Stomach (tissue), 9 donors: ENCODE measurements around the gene PRRT2. TPM values are rescaled to one million over a fixed set of nuclear protein-coding genes. Genes with fewer than 3 reads are reported as not detected.

Experiments used
- DNase-seq, 2 donors: peaks; one replicate each; pipeline versions ENCODE4 v3.0.0 to v3.0.0-alpha.2; 2013 to 2019
- H3K27ac ChIP-seq, 5 donors: fragments of 200-600 bp in 4 of 5; sonication (generic) in 4 of 5; one replicate each; pipeline ENCODE4 v1.5.1; 2013 to 2019; ENCODE audit warnings: mild to moderate bottlenecking in 1 of 5, moderate library complexity in 1 of 5
- H3K27me3 ChIP-seq, 3 donors: fragments of 200-600 bp; sonication (generic); one replicate each; pipeline ENCODE4 v1.5.1; 2017 to 2019; ENCODE audit warnings: mixed run types in 1 of 3
- H3K36me3 ChIP-seq, 4 donors: fragments of 200-600 bp; sonication (generic); 1 replicate in 3 of 4; 2 replicates in 1 of 4; pipeline ENCODE4 v1.5.1; 2016 to 2019
- H3K4me1 ChIP-seq, 4 donors: fragments of 200-600 bp; sonication (generic); one replicate each; pipeline ENCODE4 v1.5.1; 2016 to 2019
- H3K4me3 ChIP-seq, 4 donors: fragments of 200-600 bp; sonication (generic) in 3 of 4; one replicate each; pipeline ENCODE4 v1.5.1; 2016 to 2019; ENCODE audit warnings: mild to moderate bottlenecking in 1 of 4
- H3K9me3 ChIP-seq, 4 donors: fragments of 200-600 bp; sonication (generic); one replicate each; pipeline ENCODE4 v1.5.1; 2016 to 2019
- CTCF ChIP-seq, 7 experiments: fragments of 450-650 bp in 4 of 7; fragments of 200-600 bp in 3 of 7; sonication (generic) in 3 of 7; IDR thresholded peaks; one replicate each; pipeline ENCODE4 v1.5.1; 2016 to 2019; ENCODE audit warnings: antibody characterized with exemption in 7 of 7, control low read depth in 2 of 7, mild to moderate bottlenecking in 1 of 7
- EP300 ChIP-seq: sonication (generic); formaldehyde crosslinking; IDR thresholded peaks from one replicate; pipeline ENCODE4 v1.6.1; 2017; ENCODE audit warnings: antibody characterized with exemption
- POLR2A ChIP-seq, 4 donors: fragments of 450-650 bp; IDR thresholded peaks; one replicate each; pipeline ENCODE4 v1.6.1; 2016; ENCODE audit warnings: antibody characterized with exemption in 4 of 4, control low read depth in 2 of 4, mild to moderate bottlenecking in 1 of 4, moderate library complexity in 1 of 4
- POLR2AphosphoS5 ChIP-seq, 3 donors: sonication (generic); formaldehyde crosslinking; IDR thresholded peaks; one replicate each; pipeline ENCODE4 v1.6.1; 2016; ENCODE audit warnings: antibody characterized with exemption in 3 of 3
- WGBS, 5 donors: extraction: QIAGEN DNeasy Blood & Tissue Kit in 3 of 5; methylation state at CpG; one replicate each; pipeline versions ENCODE4 v1.1.5 to v1.1.7; 2013 to 2018; 5-methylcytosine and 5-hydroxymethylcytosine counted together
- intact Hi-C: fragments of 100-400 bp; cut with DNase I; formaldehyde crosslinking; loops from one replicate; pipeline ENCODE4 v1.15.1; 2023; ENCODE audit warnings: low total_unique reads
- polyA plus RNA-seq, 3 donors: library from polyadenylated mRNA; stranded (reverse); fragments of 200-250 nt; gene quantifications; one replicate each; pipeline ENCODE4 v1.2.3, GENCODE V29; 2013
- total RNA-seq, 5 donors: library from RNA; depleted of rRNA; stranded (reverse); fragments of >200 nt; gene quantifications; one replicate each; pipeline versions ENCODE4 v1.1.0 to v1.2.3, GENCODE V29; 2014 to 2016
- donor health status: healthy with polysubstance abuse.
- donor health status: Bipolar disorder and iron deficiency.
- donor health status: healthy.

Gene PRRT2
- total and polyA plus RNA-seq, 8 donors = 0.62 to 17.4 (median 4.0) TPM; not detected in 3

- peak; percentile 89 to 97 for DNase-seq
- H3K4me3 ChIP-seq = peak overlapping the region; percentile 53 to 71 (median 67)
- peaks cover 15 to 26% (median 22%) of the 10 kb centered on the region in 4 donors for H3K36me3 ChIP-seq
- no peaks in the 10 kb centered on the region for H3K9me3 ChIP-seq
- intact Hi-C loops = loop anchor here (5.0 kb wide), 1 partner anchor 50 kb away; no protein-coding TSS in a partner anchor
- H3K27ac ChIP-seq = peak overlapping the region; percentile 88 to 96 (median 94)
- peaks cover 0 to 11% (median 0%) of the 10 kb centered on the region in 3 donors for H3K27me3 ChIP-seq
- peaks cover 61 to 69% (median 68%) of the 10 kb centered on the region in 4 donors for H3K4me1 ChIP-seq
- 0 to 2% (median 1%) methylated on average over 9 to 69 of the region's 69 CpGs for WGBS, 5 donors
- TF ChIP-seq POLR2AphosphoS5 (IDR thresholded peaks at IDR 0.05) (peak; percentile 63 to 85 (median 73)), CTCF (IDR thresholded peaks at IDR 0.05) (peak in 5 of 7 experiments; percentile 27 to 54 (median 27)), POLR2A (IDR thresholded peaks at IDR 0.05) (no peak)
Observed at GRCh38 chr16:29807426-29808218, 4.4 kb upstream of the PRRT2 start.

- intact Hi-C loops = loop anchor here (5.0 kb wide), 1 partner anchor 49 kb away; no protein-coding TSS in a partner anchor
- WGBS, 5 donors = 41 to 45% (median 44%) methylated on average over 24 to 25 of the region's 25 CpGs
- no peak for TF ChIP-seq EP300
- TF ChIP-seq CTCF (IDR thresholded peaks at IDR 0.05) = no peak
- no peak for TF ChIP-seq POLR2AphosphoS5 (IDR thresholded peaks at IDR 0.05)
- TF ChIP-seq POLR2A (IDR thresholded peaks at IDR 0.05) = no peak
- Histone ChIP-seq H3K27ac (peak overlapping the region; percentile 88 to 96 (median 94)), H3K9me3 (no peaks in the 10 kb centered on the region), H3K4me3 (peak overlapping the region; percentile 53 to 71 (median 67)), H3K36me3 (peaks cover 15 to 23% (median 21%) of the 10 kb centered on the region in 4 donors), H3K4me1 (peaks cover 62 to 76% (median 75%) of the 10 kb centered on the region in 4 donors), H3K27me3 (peaks cover 0 to 19% (median 0%) of the 10 kb centered on the region in 3 donors)
- DNase-seq = peak in 1 of 2 donors; percentile 33
Observed at GRCh38 chr16:29808219-29808900, 3.6 kb upstream of the PRRT2 start.

- Histone ChIP-seq H3K4me3 (peak overlapping the region in 2 of 4 donors; percentile 63 to 71), H3K27ac (peak overlapping the region in 4 of 5 donors; percentile 88 to 96 (median 92)), H3K27me3 (peaks cover 0 to 22% (median 0%) of the 10 kb centered on the region in 3 donors), H3K36me3 (peaks cover 15 to 23% (median 21%) of the 10 kb centered on the region in 4 donors), H3K4me1 (peaks cover 60 to 79% (median 78%) of the 10 kb centered on the region in 4 donors), H3K9me3 (no peaks in the 10 kb centered on the region)
- 72 to 79% (median 77%) methylated on average over 25 to 31 of the region's 31 CpGs for WGBS, 5 donors
- TF ChIP-seq POLR2AphosphoS5 (IDR thresholded peaks at IDR 0.05) (no peak), CTCF (IDR thresholded peaks at IDR 0.05) (no peak), EP300 (no peak), POLR2A (IDR thresholded peaks at IDR 0.05) (no peak)
- intact Hi-C loops = loop anchor here (5.0 kb wide), 1 partner anchor 48 kb away; no protein-coding TSS in a partner anchor
- no peak for DNase-seq
Observed at GRCh38 chr16:29809031-29809747, 2.8 kb upstream of the PRRT2 start.
